CD4-positive, alpha-beta T cell (primary cell): ENCODE measurements around the gene C19orf73. TPM values are rescaled to one million over a fixed set of nuclear protein-coding genes. Genes with fewer than 3 reads are reported as not detected.
A peak's percentile ranks its signal among the peaks of the same experiment; 100 is the strongest.

Experiments
- ATAC-seq: fragments of 200-7000 bp; cut with Tn5 transposase; one replicate; pipeline ENCODE4 v1.10.0; 2022; ENCODE audit warnings: mild to moderate bottlenecking; ENCODE audit not compliant: poor library complexity
- CTCF ChIA-PET: fragments of 350-600 bp; sonication (Branson Sonifier 250); formaldehyde crosslinking; loops from one replicate; lab custom pipeline; 2021; ENCODE audit warnings: antibody characterized with exemption, inconsistent platforms; lab: Charles Lee
- POLR2A ChIA-PET: fragments of 350-600 bp; sonication (Branson Sonifier 250); formaldehyde crosslinking; loops from one replicate; lab custom pipeline; 2021; ENCODE audit warnings: antibody characterized with exemption, inconsistent platforms; lab: Charles Lee
- DNase-seq, 14 experiments: peaks; one replicate each; pipeline ENCODE4 v3.0.0-alpha.2; 2013 to 2020; ENCODE audit warnings: mixed read lengths in 2 of 14
- H3K27ac ChIP-seq, 2 donors: one replicate each; pipeline versions ENCODE4 v1.5.1 to v1.7.0; 2013; ENCODE audit warnings: low read length in 2 of 2, low read depth in 1 of 2, mild to moderate bottlenecking in 1 of 2
- H3K27me3 ChIP-seq, 2 experiments: 1 replicate in 1 of 2; 2 replicates in 1 of 2; pipeline versions ENCODE4 v1.6.1 to v1.7.0; 2013; ENCODE audit warnings: low read length in 2 of 2, control low read depth in 1 of 2, mild to moderate bottlenecking in 1 of 2, moderate library complexity in 1 of 2; ENCODE audit not compliant: insufficient read depth in 2 of 2, control insufficient read depth in 1 of 2
- H3K36me3 ChIP-seq: one replicate; pipeline ENCODE4 v1.6.1; 2013; ENCODE audit warnings: low read length, control low read depth; ENCODE audit not compliant: insufficient read depth
- H3K4me1 ChIP-seq: one replicate; pipeline ENCODE4 v1.6.1; 2013; ENCODE audit warnings: low read length, control low read depth; ENCODE audit not compliant: insufficient read depth
- H3K4me3 ChIP-seq: one replicate; pipeline ENCODE4 v1.5.1; 2013; ENCODE audit warnings: mild to moderate bottlenecking, low read length, moderate library complexity
- H3K9me3 ChIP-seq, 2 experiments: 1 replicate in 1 of 2; 2 replicates in 1 of 2; pipeline versions ENCODE4 v1.6.1 to v1.7.0; 2013; ENCODE audit warnings: low read length in 2 of 2, mild to moderate bottlenecking in 2 of 2, control low read depth in 1 of 2, moderate library complexity in 1 of 2; ENCODE audit not compliant: control insufficient read depth in 1 of 2, insufficient read depth in 1 of 2
- H3K27ac Mint-ChIP-seq: one replicate; pipeline ENCODE4 v1.8.0; 2020; ENCODE audit warnings: mixed read lengths
- H3K27me3 Mint-ChIP-seq: one replicate; pipeline ENCODE4 v1.8.0; 2021; ENCODE audit warnings: mixed read lengths
- H3K36me3 Mint-ChIP-seq: one replicate; pipeline ENCODE4 v1.8.0; 2021; ENCODE audit warnings: low read depth, mixed read lengths
- H3K4me1 Mint-ChIP-seq: one replicate; pipeline ENCODE4 v1.8.0; 2021; ENCODE audit warnings: low read depth, mixed read lengths
- H3K4me3 Mint-ChIP-seq: one replicate; pipeline ENCODE4 v1.8.0; 2020; ENCODE audit warnings: mild to moderate bottlenecking, mixed read lengths
- H3K9me3 Mint-ChIP-seq: one replicate; pipeline ENCODE4 v1.8.0; 2020; ENCODE audit warnings: mixed read lengths
- CTCF ChIP-seq: fragments of 200-600 bp; IDR thresholded peaks from one replicate; pipeline ENCODE4 v1.8.0; 2022; ENCODE audit warnings: antibody characterized with exemption, mild to moderate bottlenecking
- intact Hi-C, 2 experiments: fragments of 100-400 bp; cut with DNase I in 1 of 2; cut with micrococcal nuclease in 1 of 2; formaldehyde crosslinking; loops; one replicate each; pipeline versions ENCODE4 v1.15.1 to v1.9.0; 2023 to 2025; cut with DNase I, micrococcal nuclease
- total RNA-seq, 174 experiments: library from RNA in 2 of 174; stranded (reverse) in 2 of 174; gene quantifications; one replicate each; pipeline ENCODE4 v1.2.3 and lab custom pipeline; 2021 to 2026

The C19orf73 gene
- total RNA-seq, 2 experiments from 2014 or later = 1.5 to 2.3 TPM

- H3K4me1 ChIP-seq = peaks cover 39% of the 10 kb centered on the region
- CTCF ChIA-PET = no interaction called here
- no peaks in the 10 kb centered on the region for H3K36me3 ChIP-seq
- Mint-ChIP-seq H3K36me3 (no peaks in the 10 kb centered on the region), H3K27ac (no peak overlapping the region), H3K27me3 (peaks cover 90% of the 10 kb centered on the region), H3K4me1 (peaks cover 42% of the 10 kb centered on the region), H3K4me3 (peak overlapping the region; percentile 25), H3K9me3 (no peaks in the 10 kb centered on the region)
- H3K4me3 ChIP-seq = no peak overlapping the region
- POLR2A ChIA-PET = no interaction called here
- H3K9me3 ChIP-seq = peaks cover 0 to 52% of the 10 kb centered on the region in 2 experiments
- intact Hi-C loops = no loop called here
- ATAC-seq = peak; percentile 6
- no peak for TF ChIP-seq CTCF
- no peak overlapping the region for H3K27ac ChIP-seq
- DNase-seq = no peak
- peaks cover 61 to 62% of the 10 kb centered on the region in 2 experiments for H3K27me3 ChIP-seq
Measured at GRCh38 chr19:49152119-49152550, 33.2 kb upstream of the C19orf73 start.

- TF ChIP-seq CTCF = no peak
- intact Hi-C loops = no loop called here
- H3K9me3 ChIP-seq = peaks cover 0 to 52% of the 10 kb centered on the region in 2 experiments
- Mint-ChIP-seq H3K36me3 (no peaks in the 10 kb centered on the region), H3K27me3 (peaks cover 95% of the 10 kb centered on the region), H3K9me3 (no peaks in the 10 kb centered on the region), H3K4me3 (peak overlapping the region; percentile 84), H3K4me1 (peaks cover 42% of the 10 kb centered on the region), H3K27ac (no peak overlapping the region)
- peaks cover 39% of the 10 kb centered on the region for H3K4me1 ChIP-seq
- peak; percentile 31 for ATAC-seq
- H3K27ac ChIP-seq = no peak overlapping the region
- peak in 4 of 14 experiments; percentile 24 to 70 (median 46) for DNase-seq
- ChIA-PET CTCF (interaction anchor here (1.1 kb wide), 1 partner anchor 54 kb away, joined by 3 read pairs; no protein-coding TSS in a partner anchor), POLR2A (interaction anchor here (0.5 to 0.7 kb wide), 2 partner anchors 22 to 439 kb away, joined by 4 to 5 read pairs; no protein-coding TSS in a partner anchor)
- no peaks in the 10 kb centered on the region for H3K36me3 ChIP-seq
- H3K4me3 ChIP-seq = peak overlapping the region; percentile 62
- H3K27me3 ChIP-seq = peaks cover 59 to 61% of the 10 kb centered on the region in 2 experiments
Measured at GRCh38 chr19:49151267-49152118, 32.5 kb upstream of the C19orf73 start.

GRCh38 chr19:49150944-49151243 lies 32.0 kb upstream of the C19orf73 start:
- Histone ChIP-seq H3K27ac (no peak overlapping the region), H3K9me3 (peaks cover 0 to 52% of the 10 kb centered on the region in 2 experiments), H3K4me3 (peak overlapping the region; percentile 62), H3K27me3 (peaks cover 59 to 61% of the 10 kb centered on the region in 2 experiments), H3K36me3 (no peaks in the 10 kb centered on the region), H3K4me1 (peaks cover 44% of the 10 kb centered on the region)
- Mint-ChIP-seq H3K36me3 (no peaks in the 10 kb centered on the region), H3K27ac (no peak overlapping the region), H3K4me1 (peaks cover 47% of the 10 kb centered on the region), H3K4me3 (peak overlapping the region; percentile 38), H3K27me3 (peaks cover 96% of the 10 kb centered on the region), H3K9me3 (no peaks in the 10 kb centered on the region)
- no peak for DNase-seq
- POLR2A ChIA-PET = interaction anchor here (0.5 to 0.7 kb wide), 2 partner anchors 21 to 440 kb away, joined by 4 to 5 read pairs; no protein-coding TSS in a partner anchor
- intact Hi-C loops = no loop called here
- no peak for TF ChIP-seq CTCF
- CTCF ChIA-PET = interaction anchor here (1.1 kb wide), 1 partner anchor 53 kb away, joined by 3 read pairs; no protein-coding TSS in a partner anchor
- ATAC-seq = no peak
